Measurements from ENCODE around the gene DIPK2A.

DIPK2A gene

DNA sequence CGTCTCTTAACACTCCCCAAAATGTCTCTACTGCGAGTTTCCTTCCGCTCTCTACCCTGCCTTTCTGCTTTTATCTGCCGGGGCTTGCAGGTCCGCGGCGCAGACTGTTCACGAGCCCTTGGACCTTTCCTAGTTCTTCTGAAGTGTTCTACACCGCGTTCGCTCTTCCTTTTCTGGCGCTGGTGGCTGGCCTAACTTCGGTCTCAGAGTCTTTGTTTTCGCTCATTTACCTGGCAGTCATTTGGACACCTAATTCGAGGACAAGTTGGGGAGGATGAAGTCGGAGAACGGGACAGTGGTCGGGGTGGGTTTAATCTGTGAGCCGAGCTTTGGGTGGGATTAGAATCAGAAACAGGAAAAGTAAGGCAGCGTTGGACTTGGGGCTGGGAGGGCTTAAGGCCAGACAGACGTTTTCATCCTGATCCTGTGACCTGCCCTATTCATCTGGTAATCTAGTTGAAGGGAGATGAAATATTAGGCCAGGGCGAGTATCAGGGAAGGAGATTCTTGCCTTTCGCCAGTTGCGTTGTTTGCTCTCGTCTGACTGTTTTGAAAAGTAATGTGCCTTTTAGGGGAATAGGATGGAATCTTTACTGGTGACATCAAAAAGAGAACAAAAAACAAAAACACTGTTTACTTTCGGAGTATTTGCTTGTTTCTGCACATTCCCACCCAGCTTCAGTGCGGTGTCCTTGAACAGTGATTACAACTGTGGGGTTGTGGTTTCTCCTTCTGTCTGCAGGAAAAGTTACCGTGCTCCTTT is 1.8 kb downstream of the DIPK2A start:
- in situ Hi-C loops (cut with HindIII; ENCODE audit: low sequenced_read_pairs) = no loop called here
- TF ChIP-seq, protein P1, sequence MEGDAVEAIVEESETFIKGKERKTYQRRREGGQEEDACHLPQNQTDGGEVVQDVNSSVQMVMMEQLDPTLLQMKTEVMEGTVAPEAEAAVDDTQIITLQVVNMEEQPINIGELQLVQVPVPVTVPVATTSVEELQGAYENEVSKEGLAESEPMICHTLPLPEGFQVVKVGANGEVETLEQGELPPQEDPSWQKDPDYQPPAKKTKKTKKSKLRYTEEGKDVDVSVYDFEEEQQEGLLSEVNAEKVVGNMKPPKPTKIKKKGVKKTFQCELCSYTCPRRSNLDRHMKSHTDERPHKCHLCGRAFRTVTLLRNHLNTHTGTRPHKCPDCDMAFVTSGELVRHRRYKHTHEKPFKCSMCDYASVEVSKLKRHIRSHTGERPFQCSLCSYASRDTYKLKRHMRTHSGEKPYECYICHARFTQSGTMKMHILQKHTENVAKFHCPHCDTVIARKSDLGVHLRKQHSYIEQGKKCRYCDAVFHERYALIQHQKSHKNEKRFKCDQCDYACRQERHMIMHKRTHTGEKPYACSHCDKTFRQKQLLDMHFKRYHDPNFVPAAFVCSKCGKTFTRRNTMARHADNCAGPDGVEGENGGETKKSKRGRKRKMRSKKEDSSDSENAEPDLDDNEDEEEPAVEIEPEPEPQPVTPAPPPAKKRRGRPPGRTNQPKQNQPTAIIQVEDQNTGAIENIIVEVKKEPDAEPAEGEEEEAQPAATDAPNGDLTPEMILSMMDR (IDR thresholded peaks at IDR 0.05; ENCODE audit: low read depth, low read length, missing control alignments) = peak; percentile 61
- DNase-seq (ENCODE audit: low read depth) = peak; percentile 84
- peak overlapping the region; percentile 94 for H3K4me3 ChIP-seq (ENCODE audit: low read depth, low read length)

DNA sequence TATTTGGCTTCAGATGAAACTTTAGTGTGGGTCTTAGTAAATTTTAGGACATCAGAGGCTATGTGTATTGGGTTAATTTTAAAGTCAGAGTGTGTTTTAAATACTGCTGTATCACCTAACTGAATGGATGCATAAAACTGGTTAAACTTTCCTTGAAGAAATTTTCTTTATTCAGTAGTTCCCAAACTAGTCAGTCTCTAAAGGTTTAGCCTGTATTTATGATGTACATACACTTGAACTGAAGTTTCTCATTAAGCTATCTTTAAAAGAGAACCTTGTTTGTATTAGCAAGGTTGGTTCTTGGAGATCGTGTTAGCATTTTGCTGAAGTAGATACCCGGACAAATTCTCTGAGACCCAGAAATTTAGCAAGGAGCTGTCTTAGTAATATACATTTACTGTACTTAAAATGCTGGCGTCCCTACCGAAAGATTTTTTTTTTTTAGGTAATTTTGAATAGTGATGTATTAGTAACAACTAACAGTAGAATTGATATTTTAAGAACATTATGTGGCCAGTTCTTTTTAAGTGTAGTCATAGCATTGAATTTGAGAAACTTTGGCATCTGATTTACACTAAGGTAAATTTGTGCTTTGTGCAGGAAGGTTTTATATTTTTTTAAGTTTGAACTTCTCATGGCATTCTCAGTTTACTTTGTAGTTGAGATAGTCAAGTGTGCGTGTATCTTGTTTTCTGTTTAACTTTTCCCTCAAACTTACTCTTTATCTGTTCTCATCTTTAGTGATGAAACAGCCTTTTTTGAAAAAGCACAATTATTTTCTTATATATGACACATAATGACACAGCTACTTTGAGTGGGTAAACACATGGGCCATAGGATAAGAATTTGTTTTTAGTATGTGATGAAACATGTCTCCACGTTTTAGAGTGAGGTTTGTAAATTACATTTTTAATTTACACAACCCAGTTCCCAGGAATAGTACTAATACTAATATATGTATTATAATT is 2.9 kb downstream of the DIPK2A start:
- TF ChIP-seq, protein P1 (IDR thresholded peaks at IDR 0.05; ENCODE audit: low read depth, low read length, missing control alignments) = no peak
- H3K4me3 ChIP-seq (ENCODE audit: low read depth, low read length) = peak overlapping the region; percentile 94
- DNase-seq (ENCODE audit: low read depth) = no peak
- in situ Hi-C loops (cut with HindIII; ENCODE audit: low sequenced_read_pairs) = no loop called here

DNA sequence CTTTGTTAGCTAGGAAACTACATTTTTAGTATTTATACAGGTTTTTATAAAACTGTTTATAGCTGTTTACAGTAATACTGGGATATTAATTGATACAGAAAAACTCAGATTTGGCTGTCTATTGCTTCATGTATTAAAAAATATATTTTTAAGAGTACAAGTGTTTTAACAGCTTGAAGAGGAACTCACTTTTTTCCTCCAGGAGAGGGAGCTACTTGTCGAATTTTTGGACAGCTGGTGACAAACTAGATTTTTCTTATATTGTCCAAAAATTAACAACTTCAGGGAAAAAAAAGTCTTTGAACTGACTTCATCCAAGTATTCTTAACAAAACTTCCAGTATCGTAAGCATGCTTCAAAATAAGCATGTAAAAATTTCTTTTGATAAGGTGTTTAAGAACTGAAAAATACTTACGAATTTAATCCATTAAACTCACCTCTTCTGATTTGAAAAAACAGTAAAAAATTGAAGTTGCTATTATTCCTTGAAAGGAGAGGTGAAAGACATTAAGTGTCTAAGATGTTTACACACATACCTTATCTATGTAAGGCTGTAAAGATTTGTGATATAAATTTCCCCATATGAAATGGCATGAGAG is 4.0 kb downstream of the DIPK2A start:
- DNase-seq (ENCODE audit: low read depth) = peak; percentile 62

DNA sequence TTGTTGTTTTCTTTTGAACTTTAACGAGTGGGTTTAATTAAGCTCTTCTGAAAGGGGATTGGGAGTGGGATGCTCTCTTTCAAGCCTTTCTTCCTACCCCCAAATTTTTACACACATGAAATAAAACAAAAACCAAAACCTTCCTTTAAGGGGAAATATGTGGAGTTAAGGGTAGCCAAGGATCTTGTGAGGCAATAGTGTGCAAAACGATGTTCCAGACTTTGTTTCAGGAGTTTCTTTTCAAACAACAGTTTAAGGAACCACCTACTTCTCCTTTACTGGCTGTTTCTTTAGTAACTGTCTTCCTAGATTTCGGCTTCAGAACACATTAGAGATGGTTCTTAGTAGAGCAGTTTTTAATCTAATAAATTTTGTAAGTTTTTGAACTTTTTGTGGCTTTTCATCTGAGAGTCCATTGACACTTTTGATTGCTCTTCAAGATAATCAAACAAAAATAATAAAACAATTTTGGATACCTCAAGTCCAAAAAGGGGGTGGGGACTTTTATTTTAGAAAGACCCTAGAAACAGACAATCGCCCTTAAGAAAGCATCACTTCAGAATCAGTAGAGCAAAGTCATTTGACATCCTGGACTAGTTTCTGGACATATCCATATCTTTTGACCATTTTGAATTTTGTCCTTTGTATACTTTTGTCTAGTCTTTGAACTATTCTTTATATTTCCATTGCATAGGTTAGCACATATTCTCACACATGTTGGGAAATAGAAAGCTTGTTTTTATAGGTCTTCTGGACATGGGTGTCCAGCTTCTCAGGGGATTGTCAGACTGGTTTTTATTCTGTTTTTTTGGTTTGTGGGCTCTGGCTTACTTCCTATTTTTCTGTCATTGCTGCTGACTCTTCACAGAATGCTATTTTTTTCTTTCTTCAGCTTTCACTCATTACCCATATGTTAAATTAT is 6.0 kb downstream of the DIPK2A start:
- in situ Hi-C loops (cut with HindIII; ENCODE audit: low sequenced_read_pairs) = no loop called here
- no peak overlapping the region for H3K4me3 ChIP-seq (ENCODE audit: low read depth, low read length)
- TF ChIP-seq, protein P1 (IDR thresholded peaks at IDR 0.05; ENCODE audit: low read depth, low read length, missing control alignments) = no peak
- peak; percentile 22 for DNase-seq (ENCODE audit: low read depth)

More for the DNA sequence above, 4.0 kb downstream of the DIPK2A start:
- no peak overlapping the region for H3K4me3 ChIP-seq (ENCODE audit: low read depth, low read length)
- in situ Hi-C loops (cut with HindIII; ENCODE audit: low sequenced_read_pairs) = no loop called here
- TF ChIP-seq, protein P1 (IDR thresholded peaks at IDR 0.05; ENCODE audit: low read depth, low read length, missing control alignments) = peak; percentile 57

DNA sequence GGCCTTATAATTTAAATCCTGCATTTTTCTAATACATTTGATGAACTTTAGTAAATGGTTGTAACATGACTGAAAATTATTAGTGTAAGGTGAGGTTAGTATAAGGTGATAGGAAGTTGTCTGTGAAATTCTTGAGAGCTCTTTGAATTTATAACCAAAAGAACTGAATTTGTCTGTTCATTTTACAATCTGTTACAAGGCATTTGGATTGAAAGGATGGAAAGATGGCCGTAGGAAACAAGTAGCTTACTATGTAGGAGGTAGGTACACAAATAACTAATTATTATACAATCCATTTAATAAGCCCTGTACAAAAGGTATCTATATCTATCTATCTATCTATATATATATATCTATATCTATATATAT is 6.6 kb downstream of the DIPK2A start:
- no peak for DNase-seq (ENCODE audit: low read depth)
- in situ Hi-C loops (cut with HindIII; ENCODE audit: low sequenced_read_pairs) = no loop called here
- no peak overlapping the region for H3K4me3 ChIP-seq (ENCODE audit: low read depth, low read length)
- TF ChIP-seq, protein P1 (IDR thresholded peaks at IDR 0.05; ENCODE audit: low read depth, low read length, missing control alignments) = no peak

Measured in astrocyte of the cerebellum (primary cell).